GM18499 (cell line): Measurements from ENCODE around the gene CWH43.
"Not testable (repeated sequence)": the region's sequence is repeated elsewhere in the genome, so short reads cannot be mapped to it uniquely, and the experiment has no call there.

Source experiments
- ATAC-seq: cut with Tn5 transposase; IDR thresholded peaks from one replicate; pipeline ENCODE4 v1.9.1; 2021; ENCODE audit warnings: moderate number of reproducible peaks; ENCODE audit not compliant: insufficient read depth, unreplicated experiment

Gene CWH43

GRCh38 chr4:48974979-48975640 is 11.0 kb upstream of the CWH43 start:
- ATAC-seq, result no peak

GRCh38 chr4:48976041-48976440 is 10.0 kb upstream of the CWH43 start:
- ATAC-seq, result no peak

DNA sequence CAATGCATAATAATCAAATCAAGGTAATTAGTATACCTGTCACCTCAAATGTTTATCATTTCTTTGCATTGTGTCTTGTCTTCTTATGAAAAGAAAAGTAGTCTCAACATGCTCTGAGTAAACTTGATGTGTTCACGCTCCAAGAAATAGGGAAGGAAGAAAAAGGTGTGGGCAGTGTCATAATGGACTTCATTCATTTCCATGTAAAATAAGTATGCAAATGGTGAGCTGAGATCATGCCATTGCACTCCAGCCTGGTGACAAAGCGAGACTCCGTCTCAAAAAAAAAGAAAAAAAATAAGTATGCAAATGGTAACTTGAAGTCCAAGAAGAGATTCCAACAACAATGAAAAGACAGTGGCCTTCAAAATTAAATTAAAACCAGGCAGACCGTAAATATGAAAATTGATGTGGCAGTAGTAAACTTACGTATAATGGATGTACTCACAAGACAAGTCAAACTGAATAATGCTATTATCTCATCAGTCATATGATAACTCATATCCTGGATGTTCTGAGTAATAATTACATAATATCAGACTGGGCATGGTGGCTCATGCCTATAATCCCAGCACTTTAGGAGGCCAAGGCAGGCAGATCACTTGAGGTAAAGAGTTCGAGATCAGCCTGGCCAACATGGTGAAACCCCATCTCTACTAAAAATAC is 6.0 kb upstream of the CWH43 start:
- ATAC-seq, result no peak

- ATAC-seq, result not testable (repeated sequence)
These were observed 2.1 kb upstream of the CWH43 start for GRCh38 chr4:48984005-48984404.

- ATAC-seq, result no peak
These were observed 486 bp upstream of the CWH43 start for GRCh38 chr4:48985602-48985975.

DNA sequence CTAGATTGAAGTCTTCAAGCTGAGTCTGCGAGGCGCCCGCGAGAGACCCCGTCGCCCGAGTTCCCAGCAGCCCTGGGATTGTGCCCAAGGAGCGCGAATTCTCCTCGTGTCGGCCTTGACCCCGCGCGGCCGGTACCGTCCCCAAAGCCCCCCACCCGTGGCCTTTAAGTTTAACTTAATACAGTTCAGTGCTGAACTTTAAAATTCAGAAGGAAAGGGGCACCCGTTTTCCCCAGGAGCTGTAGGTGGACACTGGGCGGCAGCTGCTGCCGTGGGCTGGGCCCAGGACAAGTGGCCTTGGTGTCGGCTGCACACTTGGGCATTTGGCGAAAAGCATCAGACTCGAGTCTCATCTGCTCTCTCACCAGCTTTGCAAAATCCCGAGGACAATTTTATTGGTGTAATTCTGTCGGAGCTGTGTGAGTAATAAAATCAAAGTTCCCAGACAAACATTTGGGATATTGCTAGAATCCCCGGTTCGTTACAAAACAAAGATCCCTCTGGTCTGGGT is 634 bp downstream of the CWH43 start:
- no peak for ATAC-seq

DNA sequence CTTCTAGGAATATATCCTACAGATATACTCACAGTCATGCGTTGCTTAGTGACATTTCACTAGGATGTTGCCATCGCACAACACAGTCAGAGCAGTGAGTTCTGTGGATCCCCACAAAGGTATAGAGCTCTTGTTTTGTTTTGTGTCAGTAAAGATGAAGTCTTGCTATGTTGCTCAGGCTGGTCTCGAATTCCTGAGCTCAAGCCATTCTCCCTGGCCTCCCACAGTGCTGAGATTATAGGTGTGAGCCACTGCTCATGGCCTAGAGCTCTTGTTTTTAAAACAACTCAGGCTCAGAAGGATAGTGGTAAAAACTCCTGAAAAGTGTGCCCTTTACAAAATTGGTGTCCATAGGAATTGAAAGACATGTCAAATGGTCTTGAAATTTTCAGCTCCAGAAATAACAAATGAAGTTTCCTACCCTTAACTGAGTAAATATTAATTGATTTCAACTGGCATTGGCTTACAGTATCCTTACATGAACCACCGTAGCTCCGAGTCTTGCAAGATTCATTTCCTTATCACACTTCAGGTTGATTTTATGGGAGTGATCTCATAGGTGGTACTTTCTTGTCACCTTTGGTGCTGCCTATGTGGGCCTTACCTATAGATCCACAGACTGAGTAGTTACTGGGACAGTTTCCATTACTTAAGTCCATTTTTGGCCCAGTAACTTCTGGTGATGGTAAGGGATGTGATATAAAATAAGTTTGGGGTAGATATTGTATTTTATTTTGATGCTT is 3.6 kb downstream of the CWH43 start:
- no peak for ATAC-seq

GRCh38 chr4:48991357-48991756 is 5.3 kb downstream of the CWH43 start:
- ATAC-seq, result no peak

- no peak for ATAC-seq
These were observed 11.9 kb downstream of the CWH43 start for GRCh38 chr4:48997962-48998361.

DNA sequence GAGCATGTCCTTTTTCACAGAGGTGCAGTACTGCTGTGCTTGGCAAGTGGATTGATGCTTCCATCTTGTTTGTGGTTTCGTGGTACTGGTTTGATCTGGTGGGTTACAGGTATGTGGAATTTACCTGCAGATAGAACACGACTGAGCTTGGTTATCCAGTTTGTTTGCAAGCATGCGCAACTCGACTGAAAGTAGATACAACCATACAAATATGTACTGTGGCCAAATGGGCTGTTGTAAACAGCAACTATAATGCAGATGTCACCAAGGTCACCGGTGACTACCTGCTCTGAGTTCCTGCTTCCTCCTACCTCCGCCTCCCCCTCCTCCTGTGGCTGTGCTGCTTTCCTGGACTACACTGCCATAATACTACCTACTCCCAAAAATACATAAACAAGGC is 12.4 kb downstream of the CWH43 start:
- ATAC-seq, result no peak

- ATAC-seq, result no peak
These were observed 14.7 kb downstream of the CWH43 start for GRCh38 chr4:49000806-49001205.

GRCh38 chr4:49002931-49003330 is 16.9 kb downstream of the CWH43 start:
- no peak for ATAC-seq

DNA sequence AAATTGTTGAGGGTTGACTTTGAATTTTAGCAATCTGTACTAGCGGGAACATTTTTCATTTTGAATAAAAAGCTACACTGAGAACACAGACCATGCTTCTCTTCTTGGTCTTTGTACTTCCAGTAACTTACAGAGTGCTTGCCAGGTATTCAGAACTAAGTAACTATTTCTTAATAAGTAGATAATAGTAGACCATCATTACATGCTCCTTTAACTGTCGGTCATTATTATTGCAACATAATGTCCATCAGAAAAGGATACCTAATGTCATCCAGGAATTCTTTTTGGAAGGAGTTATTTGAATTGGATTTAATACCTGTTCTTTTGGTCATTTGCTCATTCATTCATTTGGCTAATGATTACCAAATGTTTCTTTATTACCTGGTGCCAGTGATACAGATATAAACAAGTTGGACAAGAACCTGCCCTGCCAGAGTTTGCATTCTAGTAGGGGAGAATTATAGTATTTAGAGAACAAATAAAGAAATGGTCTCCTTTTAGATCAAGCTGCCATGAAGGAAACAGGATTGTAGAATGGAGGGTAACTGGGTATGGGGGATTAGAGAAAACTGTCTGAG is 32.7 kb downstream of the CWH43 start:
- ATAC-seq, result no peak

DNA sequence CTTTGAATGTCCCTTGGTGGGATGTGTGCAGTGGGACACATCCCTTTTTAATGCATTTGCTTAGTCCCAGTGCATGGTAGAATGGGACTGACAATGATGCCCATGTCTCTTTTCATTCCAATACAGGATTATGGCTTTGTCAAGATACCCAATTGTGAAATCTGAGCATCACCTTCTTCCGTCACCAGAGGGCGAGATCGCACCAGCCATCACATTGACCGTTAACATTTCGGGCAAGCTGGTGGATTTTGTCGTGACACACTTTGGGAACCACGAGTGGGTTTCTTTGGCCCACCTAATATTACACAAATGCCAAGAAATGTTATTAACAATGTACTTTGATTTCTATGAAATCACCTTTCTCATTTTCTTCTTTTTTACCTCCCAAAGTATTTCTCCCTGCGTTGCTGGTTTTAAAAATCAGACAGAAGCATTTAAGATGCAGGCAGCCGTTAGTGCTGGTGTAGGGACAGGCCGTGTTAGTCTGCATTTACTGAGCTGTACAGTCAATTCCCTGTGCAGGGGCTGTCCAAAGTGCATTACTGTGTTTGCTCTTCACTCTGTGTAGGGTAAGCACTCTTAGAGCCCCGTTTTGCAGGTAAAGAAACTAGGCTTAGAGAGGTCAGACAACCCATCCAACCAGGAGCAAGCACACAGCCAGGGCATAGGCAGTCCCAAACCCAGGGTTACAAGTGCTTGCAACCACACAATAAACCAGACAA is 46.5 kb downstream of the CWH43 start:
- no peak for ATAC-seq

DNA sequence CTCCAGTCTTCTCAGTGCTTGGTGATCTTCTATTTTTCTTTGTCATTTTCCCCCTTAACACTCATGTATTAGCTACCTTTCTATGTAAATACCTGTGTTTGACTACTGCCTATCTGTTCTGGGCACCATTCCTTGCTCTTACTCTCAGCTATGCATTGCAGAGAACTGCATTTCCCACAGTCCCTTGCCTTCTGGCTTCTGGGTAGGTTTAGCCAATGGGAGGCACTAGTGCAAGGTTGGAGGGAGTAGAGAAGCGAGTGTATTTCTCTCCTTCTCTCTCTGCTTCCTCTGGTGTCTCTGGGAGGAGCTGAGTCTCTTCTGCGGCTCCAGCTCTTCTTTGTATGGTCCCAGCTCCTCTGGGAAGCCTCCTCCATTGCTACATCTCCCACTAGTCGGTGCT is 50.5 kb downstream of the CWH43 start:
- no peak for ATAC-seq

GRCh38 chr4:49044270-49044669 is 58.2 kb downstream of the CWH43 start:
- ATAC-seq, result no peak

- no peak for ATAC-seq
These were observed 72.2 kb downstream of the CWH43 start for GRCh38 chr4:49058306-49058705.

GRCh38 chr4:49063670-49064069 is 77.6 kb downstream of the CWH43 start:
- no peak for ATAC-seq

DNA sequence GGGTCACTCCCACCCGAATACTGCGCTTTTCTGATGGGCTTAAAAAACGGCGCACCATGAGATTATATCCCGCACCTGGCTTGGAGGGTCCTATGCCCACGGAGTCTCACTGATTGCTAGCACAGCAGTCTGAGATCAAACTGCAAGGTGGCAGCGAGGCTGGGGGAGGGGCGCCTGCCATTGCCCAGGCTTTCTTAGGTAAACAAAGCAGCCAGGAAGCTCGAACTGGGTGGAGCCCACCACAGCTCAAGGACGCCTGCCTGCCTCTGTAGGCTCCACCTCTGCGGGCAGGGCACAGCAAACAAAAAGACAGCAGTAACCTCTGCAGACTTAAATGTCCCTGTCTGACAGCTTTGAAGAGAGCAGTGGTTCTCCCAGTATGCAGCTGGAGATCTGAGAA is 86.1 kb downstream of the CWH43 start:
- ATAC-seq, result not testable (repeated sequence)

DNA sequence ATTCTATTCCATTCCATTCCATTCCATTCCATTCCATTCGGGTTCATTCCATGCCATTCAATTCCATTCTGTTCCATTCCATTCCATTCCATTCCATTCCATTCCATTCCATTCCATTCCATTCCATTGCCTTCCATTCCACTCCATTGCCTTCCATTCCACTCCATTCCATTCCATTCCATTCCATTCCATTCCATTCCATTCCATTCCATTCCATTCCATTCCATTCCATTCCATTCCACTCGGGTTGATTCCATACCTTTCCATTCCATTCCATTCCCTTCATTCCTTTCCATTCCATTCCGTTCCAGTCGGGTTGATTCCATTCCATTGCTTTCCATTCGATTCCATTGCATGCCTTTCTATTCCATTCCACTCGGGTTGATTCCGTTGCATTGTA is 105.8 kb downstream of the CWH43 start:
- not testable (repeated sequence) for ATAC-seq
